Measurements from ENCODE around the gene CDKN2B-AS1.
A peak's percentile ranks its signal among the peaks of the same experiment; 100 is the strongest.

The CDKN2B-AS1 gene

DNA sequence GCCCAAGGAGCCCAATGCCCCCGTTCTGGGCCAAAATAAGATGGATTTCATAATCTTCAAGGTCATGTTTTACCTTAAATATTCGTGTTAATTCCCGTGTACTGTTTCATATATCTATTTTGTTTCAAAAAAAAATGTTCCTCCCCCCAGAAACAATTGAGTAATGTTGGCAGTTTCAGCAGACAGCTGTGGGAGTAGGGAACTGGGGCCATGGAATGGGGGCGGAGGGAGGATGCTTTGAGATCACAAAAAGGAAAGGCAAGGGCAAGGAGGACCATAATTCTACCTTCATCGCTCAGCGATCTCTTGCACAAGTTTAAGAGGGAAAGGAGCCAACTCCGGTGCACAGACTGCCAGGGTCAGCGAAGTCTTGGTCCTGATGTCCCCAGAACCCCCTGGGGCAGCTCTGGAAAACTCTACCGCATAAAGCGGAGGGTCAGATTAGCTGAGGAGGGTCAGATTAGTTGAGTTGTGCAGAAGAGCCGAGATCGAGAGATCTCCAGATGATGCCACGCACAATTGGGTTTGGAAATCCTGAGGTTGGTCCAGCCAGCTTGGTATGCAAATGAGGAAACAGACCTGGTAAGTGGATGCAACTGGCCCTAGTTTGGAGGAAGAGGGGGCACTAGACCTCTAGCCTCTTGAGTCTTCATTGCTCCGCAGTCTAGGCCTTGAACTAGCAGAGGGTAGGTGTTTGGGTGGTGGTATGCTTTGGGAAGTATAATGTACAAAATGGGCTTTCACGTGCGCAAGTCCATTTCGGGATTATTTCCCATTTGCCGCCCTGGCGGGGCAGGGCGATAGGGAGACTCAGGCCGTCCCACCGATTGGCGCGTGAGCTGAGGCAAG is 24.4 kb upstream of the CDKN2B-AS1 start:
- Histone ChIP-seq H4K8ac (ENCODE audit: low read depth, low read length) (no peak overlapping the region), H3K9me3 (replicated peaks in 1 of 2; ENCODE audit: control insufficient read depth in 2 of 2, insufficient read depth in 1 of 2, low read depth in 1 of 2, low read length in 2 of 2) (peaks cover 3 to 14% of the 10 kb centered on the region in 2 donors), H2AK5ac (ENCODE audit: low read depth, low read length) (no peak overlapping the region), H3K27ac (replicated peaks; ENCODE audit: low read length) (no peak overlapping the region), H3K18ac (ENCODE audit: low read length) (no peak overlapping the region), H3K36me3 (replicated peaks in 1 of 2; ENCODE audit: control insufficient read depth in 2 of 2, insufficient read depth in 2 of 2, low read length in 2 of 2) (no peaks in the 10 kb centered on the region), H2BK120ac (ENCODE audit: low read depth, low read length) (no peak overlapping the region), H3K79me1 (ENCODE audit: low read depth, low read length) (no peaks in the 10 kb centered on the region), H3K27me3 (ENCODE audit: control insufficient read depth in 3 of 3, insufficient read depth in 3 of 3, low read depth in 1 of 3, low read length in 3 of 3) (peaks cover 47 to 99% (median 85%) of the 10 kb centered on the region in 3 experiments), H2BK12ac (ENCODE audit: low read length) (no peak overlapping the region), H4K91ac (ENCODE audit: low read depth, low read length, poor library complexity) (no peak overlapping the region), H3K23ac (ENCODE audit: low read depth, low read length, poor library complexity) (no peak overlapping the region), H3K4ac (ENCODE audit: low read length) (no peak overlapping the region), H3K14ac (ENCODE audit: low read length) (no peak overlapping the region), H3K4me2 (ENCODE audit: insufficient read depth, low read length, poor library complexity, severe bottlenecking) (no peak overlapping the region), H2AFZ (ENCODE audit: low read length) (peak overlapping the region; percentile 57), H3K9ac (ENCODE audit: low read depth, low read length, poor library complexity) (no peak overlapping the region), H2BK5ac (ENCODE audit: low read length) (no peak overlapping the region), H3K4me3 (ENCODE audit: low read length in 2 of 2) (no peak overlapping the region), H3K4me1 (ENCODE audit: control insufficient read depth in 2 of 2, insufficient read depth in 1 of 2, low read depth in 1 of 2, low read length in 2 of 2) (peaks cover under 1 to 5% of the 10 kb centered on the region in 2 donors), H2BK15ac (ENCODE audit: low read length) (no peak overlapping the region)
- peak; percentile 23 for DNase-seq (ENCODE audit: low spot score)
- WGBS, 2 donors (ENCODE audit: extremely low coverage in 2 of 2, insufficient read length in 2 of 2, insufficient replicate concordance in 1 of 2): no CpG with 5 or more reads among the region's 24 CpGs

DNA sequence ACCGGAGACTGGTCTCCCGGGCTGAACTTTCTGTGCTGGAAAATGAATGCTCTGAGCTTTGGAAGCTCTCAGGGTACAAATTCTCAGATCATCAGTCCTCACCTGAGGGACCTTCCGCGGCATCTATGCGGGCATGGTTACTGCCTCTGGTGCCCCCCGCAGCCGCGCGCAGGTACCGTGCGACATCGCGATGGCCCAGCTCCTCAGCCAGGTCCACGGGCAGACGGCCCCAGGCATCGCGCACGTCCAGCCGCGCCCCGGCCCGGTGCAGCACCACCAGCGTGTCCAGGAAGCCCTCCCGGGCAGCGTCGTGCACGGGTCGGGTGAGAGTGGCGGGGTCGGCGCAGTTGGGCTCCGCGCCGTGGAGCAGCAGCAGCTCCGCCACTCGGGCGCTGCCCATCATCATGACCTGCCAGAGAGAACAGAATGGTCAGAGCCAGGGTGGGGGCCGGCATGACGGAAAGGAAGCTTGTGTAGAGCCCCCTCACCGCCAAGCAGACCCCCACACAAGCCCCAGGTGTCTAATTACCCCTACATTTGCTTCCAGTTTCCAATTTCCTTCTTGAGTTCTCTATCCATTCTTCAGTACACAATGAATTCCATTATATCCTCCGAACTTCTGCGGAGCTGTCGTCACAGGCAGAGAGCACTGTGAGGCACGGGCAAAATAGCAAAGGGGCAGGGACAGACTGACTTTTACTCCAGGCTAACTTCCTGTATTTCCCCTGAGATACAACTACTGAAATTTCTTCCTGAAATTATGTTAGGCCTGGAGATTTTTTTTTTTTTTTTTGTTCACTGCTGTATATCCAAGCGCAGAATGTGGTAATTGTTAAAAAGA is 23.6 kb upstream of the CDKN2B-AS1 start:
- peak overlapping the region in 1 of 2 donors; percentile 5 for H3K4me3 ChIP-seq (ENCODE audit: low read length in 2 of 2)
- DNase-seq (ENCODE audit: low spot score): peak; percentile 38
- no peak overlapping the region for H2BK15ac ChIP-seq (ENCODE audit: low read length)
- WGBS, 2 donors (ENCODE audit: extremely low coverage in 2 of 2, insufficient read length in 2 of 2, insufficient replicate concordance in 1 of 2): no CpG with 5 or more reads among the region's 45 CpGs
- peaks cover 44 to 99% (median 85%) of the 10 kb centered on the region in 3 experiments for H3K27me3 ChIP-seq (ENCODE audit: control insufficient read depth in 3 of 3, insufficient read depth in 3 of 3, low read depth in 1 of 3, low read length in 3 of 3)
- H3K36me3 ChIP-seq (replicated peaks in 1 of 2; ENCODE audit: control insufficient read depth in 2 of 2, insufficient read depth in 2 of 2, low read length in 2 of 2): no peaks in the 10 kb centered on the region
- H2AFZ ChIP-seq (ENCODE audit: low read length): peak overlapping the region; percentile 57
- H3K79me1 ChIP-seq (ENCODE audit: low read depth, low read length): no peaks in the 10 kb centered on the region
- H3K4me1 ChIP-seq (ENCODE audit: control insufficient read depth in 2 of 2, insufficient read depth in 1 of 2, low read depth in 1 of 2, low read length in 2 of 2): no peaks in the 10 kb centered on the region
- no peak overlapping the region for H2BK12ac ChIP-seq (ENCODE audit: low read length)
- no peak overlapping the region for H3K18ac ChIP-seq (ENCODE audit: low read length)
- H3K9ac ChIP-seq (ENCODE audit: low read depth, low read length, poor library complexity): no peak overlapping the region
- H4K91ac ChIP-seq (ENCODE audit: low read depth, low read length, poor library complexity): no peak overlapping the region
- no peak overlapping the region for H4K8ac ChIP-seq (ENCODE audit: low read depth, low read length)
- H2AK5ac ChIP-seq (ENCODE audit: low read depth, low read length): no peak overlapping the region
- H3K4ac ChIP-seq (ENCODE audit: low read length): no peak overlapping the region
- no peak overlapping the region for H3K14ac ChIP-seq (ENCODE audit: low read length)
- H2BK5ac ChIP-seq (ENCODE audit: low read length): no peak overlapping the region
- H3K9me3 ChIP-seq (replicated peaks in 1 of 2; ENCODE audit: control insufficient read depth in 2 of 2, insufficient read depth in 1 of 2, low read depth in 1 of 2, low read length in 2 of 2): peaks cover 3 to 14% of the 10 kb centered on the region in 2 donors
- H3K4me2 ChIP-seq (ENCODE audit: insufficient read depth, low read length, poor library complexity, severe bottlenecking): no peak overlapping the region
- H3K23ac ChIP-seq (ENCODE audit: low read depth, low read length, poor library complexity): no peak overlapping the region
- no peak overlapping the region for H2BK120ac ChIP-seq (ENCODE audit: low read depth, low read length)
- H3K27ac ChIP-seq (replicated peaks; ENCODE audit: low read length): no peak overlapping the region

- Histone ChIP-seq H3K4me3 (ENCODE audit: low read length in 2 of 2) (no peak overlapping the region), H2BK5ac (ENCODE audit: low read length) (no peak overlapping the region), H3K9me3 (replicated peaks in 1 of 2; ENCODE audit: control insufficient read depth in 2 of 2, insufficient read depth in 1 of 2, low read depth in 1 of 2, low read length in 2 of 2) (peaks cover 3 to 14% of the 10 kb centered on the region in 2 donors), H3K4me1 (ENCODE audit: control insufficient read depth in 2 of 2, insufficient read depth in 1 of 2, low read depth in 1 of 2, low read length in 2 of 2) (no peaks in the 10 kb centered on the region), H3K27me3 (ENCODE audit: control insufficient read depth in 3 of 3, insufficient read depth in 3 of 3, low read depth in 1 of 3, low read length in 3 of 3) (peaks cover 36 to 100% (median 85%) of the 10 kb centered on the region in 3 experiments), H3K4ac (ENCODE audit: low read length) (no peak overlapping the region), H2AFZ (ENCODE audit: low read length) (no peak overlapping the region), H3K79me1 (ENCODE audit: low read depth, low read length) (no peaks in the 10 kb centered on the region), H3K36me3 (replicated peaks in 1 of 2; ENCODE audit: control insufficient read depth in 2 of 2, insufficient read depth in 2 of 2, low read length in 2 of 2) (no peaks in the 10 kb centered on the region), H2BK12ac (ENCODE audit: low read length) (no peak overlapping the region), H2BK120ac (ENCODE audit: low read depth, low read length) (no peak overlapping the region), H4K91ac (ENCODE audit: low read depth, low read length, poor library complexity) (no peak overlapping the region), H3K23ac (ENCODE audit: low read depth, low read length, poor library complexity) (no peak overlapping the region), H3K14ac (ENCODE audit: low read length) (no peak overlapping the region), H2AK5ac (ENCODE audit: low read depth, low read length) (no peak overlapping the region), H3K18ac (ENCODE audit: low read length) (no peak overlapping the region), H2BK15ac (ENCODE audit: low read length) (no peak overlapping the region), H4K8ac (ENCODE audit: low read depth, low read length) (no peak overlapping the region), H3K27ac (replicated peaks; ENCODE audit: low read length) (no peak overlapping the region), H3K4me2 (ENCODE audit: insufficient read depth, low read length, poor library complexity, severe bottlenecking) (no peak overlapping the region), H3K9ac (ENCODE audit: low read depth, low read length, poor library complexity) (no peak overlapping the region)
- DNase-seq (ENCODE audit: low spot score): no peak
These were observed 22.2 kb upstream of the CDKN2B-AS1 start for GRCh38 chr9:21972361-21972760.

DNA sequence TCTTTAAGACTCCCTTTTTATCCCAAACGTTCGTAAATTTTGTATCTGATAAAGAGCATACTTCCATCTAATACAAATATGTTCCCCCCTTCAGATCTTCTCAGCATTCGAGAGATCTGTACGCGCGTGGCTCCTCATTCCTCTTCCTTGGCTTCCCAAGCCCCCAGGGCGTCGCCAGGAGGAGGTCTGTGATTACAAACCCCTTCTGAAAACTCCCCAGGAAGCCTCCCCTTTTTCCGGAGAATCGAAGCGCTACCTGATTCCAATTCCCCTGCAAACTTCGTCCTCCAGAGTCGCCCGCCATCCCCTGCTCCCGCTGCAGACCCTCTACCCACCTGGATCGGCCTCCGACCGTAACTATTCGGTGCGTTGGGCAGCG is 20.3 kb upstream of the CDKN2B-AS1 start:
- Histone ChIP-seq H3K23ac (ENCODE audit: low read depth, low read length, poor library complexity) (no peak overlapping the region), H3K9me3 (replicated peaks in 1 of 2; ENCODE audit: control insufficient read depth in 2 of 2, insufficient read depth in 1 of 2, low read depth in 1 of 2, low read length in 2 of 2) (peaks cover 0 to 6% of the 10 kb centered on the region in 2 donors), H2AFZ (ENCODE audit: low read length) (peak overlapping the region; percentile 95), H3K79me1 (ENCODE audit: low read depth, low read length) (no peaks in the 10 kb centered on the region), H4K8ac (ENCODE audit: low read depth, low read length) (no peak overlapping the region), H3K27me3 (ENCODE audit: control insufficient read depth in 3 of 3, insufficient read depth in 3 of 3, low read depth in 1 of 3, low read length in 3 of 3) (peaks cover 21 to 98% (median 73%) of the 10 kb centered on the region in 3 experiments), H3K4me2 (ENCODE audit: insufficient read depth, low read length, poor library complexity, severe bottlenecking) (peak overlapping the region; percentile 90), H3K9ac (ENCODE audit: low read depth, low read length, poor library complexity) (no peak overlapping the region), H3K4ac (ENCODE audit: low read length) (no peak overlapping the region), H2BK5ac (ENCODE audit: low read length) (no peak overlapping the region), H3K27ac (replicated peaks; ENCODE audit: low read length) (no peak overlapping the region), H2BK120ac (ENCODE audit: low read depth, low read length) (no peak overlapping the region), H2BK15ac (ENCODE audit: low read length) (peak overlapping the region; percentile 3), H3K4me1 (ENCODE audit: control insufficient read depth in 2 of 2, insufficient read depth in 1 of 2, low read depth in 1 of 2, low read length in 2 of 2) (no peaks in the 10 kb centered on the region), H3K14ac (ENCODE audit: low read length) (no peak overlapping the region), H3K36me3 (replicated peaks in 1 of 2; ENCODE audit: control insufficient read depth in 2 of 2, insufficient read depth in 2 of 2, low read length in 2 of 2) (no peaks in the 10 kb centered on the region), H2AK5ac (ENCODE audit: low read depth, low read length) (no peak overlapping the region), H3K18ac (ENCODE audit: low read length) (no peak overlapping the region), H3K4me3 (ENCODE audit: low read length in 2 of 2) (peak overlapping the region; percentile 29 to 79), H4K91ac (ENCODE audit: low read depth, low read length, poor library complexity) (no peak overlapping the region), H2BK12ac (ENCODE audit: low read length) (no peak overlapping the region)
- no CpG with 5 or more reads among the region's 21 CpGs for WGBS, 2 donors (ENCODE audit: extremely low coverage in 2 of 2, insufficient read length in 2 of 2, insufficient replicate concordance in 1 of 2)
- no peak for DNase-seq (ENCODE audit: low spot score)
